COR-L47 (cell line): ENCODE data around the gene ARSA.
"Not testable (repeated sequence)": the region's sequence is repeated elsewhere in the genome, so short reads cannot be mapped to it uniquely, and the experiment has no call there.

Source experiments
- DNase-seq: peaks from one replicate; lab custom pipeline; 2025; lab: John Stamatoyannopoulos, UW

The ARSA gene

DNA sequence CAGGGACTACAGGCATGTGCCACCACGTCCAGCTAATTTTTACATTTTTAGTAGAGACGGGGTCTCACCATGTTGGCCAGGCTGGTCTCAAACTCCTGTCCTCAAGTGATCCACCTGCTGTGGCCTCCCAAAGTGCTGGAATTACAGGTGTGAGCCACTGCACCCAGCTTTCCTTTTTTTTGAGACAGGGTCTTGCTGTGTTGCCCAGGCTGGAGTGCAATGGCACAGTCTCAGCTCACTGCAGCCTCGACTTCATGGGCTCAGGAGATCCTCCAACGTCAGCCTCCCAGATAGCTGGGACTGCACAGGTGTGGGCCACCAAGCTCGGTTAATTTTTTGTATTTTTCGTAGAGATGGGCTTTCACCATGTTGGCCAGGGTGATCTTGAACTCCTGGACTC, 26.7 kb upstream of the ARSA start:
- not testable (repeated sequence) for DNase-seq

DNA sequence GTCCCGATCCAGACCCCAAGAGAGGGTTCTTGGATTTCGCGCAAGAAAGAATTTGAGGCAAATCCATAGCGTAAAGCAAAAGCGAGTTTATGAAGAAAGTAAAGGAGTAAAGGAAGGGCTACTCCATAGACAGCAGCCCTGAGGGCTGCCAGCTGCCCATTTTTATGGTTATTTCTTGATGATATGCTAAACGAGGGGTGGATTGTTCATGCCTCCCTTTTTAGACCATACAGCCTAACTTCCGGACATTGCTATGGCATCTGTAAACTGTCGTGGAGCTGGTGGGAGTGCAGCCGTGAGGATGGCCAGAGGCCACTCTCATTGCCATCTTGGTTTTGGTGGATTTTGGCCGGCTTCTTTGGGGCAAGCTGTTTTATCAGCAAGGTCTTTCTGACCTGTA, 25.3 kb upstream of the ARSA start:
- no peak for DNase-seq

DNA sequence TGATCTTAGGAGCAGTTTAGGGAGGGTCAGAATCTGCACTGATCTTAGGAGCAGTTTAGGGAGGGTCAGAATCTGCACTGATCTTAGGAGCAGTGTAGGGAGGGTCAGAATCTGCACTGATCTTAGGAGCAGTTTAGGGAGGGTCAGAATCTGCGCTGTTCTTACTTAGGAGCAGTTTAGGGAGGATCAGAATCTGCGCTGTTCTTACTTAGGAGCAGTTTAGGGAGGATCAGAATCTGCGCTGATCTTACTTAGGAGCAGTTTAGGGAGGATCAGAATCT, 15.8 kb upstream of the ARSA start:
- not testable (repeated sequence) for DNase-seq

- DNase-seq: not testable (repeated sequence)
Observed at GRCh38 chr22:50643021-50643820, 15.3 kb upstream of the ARSA start.

DNA sequence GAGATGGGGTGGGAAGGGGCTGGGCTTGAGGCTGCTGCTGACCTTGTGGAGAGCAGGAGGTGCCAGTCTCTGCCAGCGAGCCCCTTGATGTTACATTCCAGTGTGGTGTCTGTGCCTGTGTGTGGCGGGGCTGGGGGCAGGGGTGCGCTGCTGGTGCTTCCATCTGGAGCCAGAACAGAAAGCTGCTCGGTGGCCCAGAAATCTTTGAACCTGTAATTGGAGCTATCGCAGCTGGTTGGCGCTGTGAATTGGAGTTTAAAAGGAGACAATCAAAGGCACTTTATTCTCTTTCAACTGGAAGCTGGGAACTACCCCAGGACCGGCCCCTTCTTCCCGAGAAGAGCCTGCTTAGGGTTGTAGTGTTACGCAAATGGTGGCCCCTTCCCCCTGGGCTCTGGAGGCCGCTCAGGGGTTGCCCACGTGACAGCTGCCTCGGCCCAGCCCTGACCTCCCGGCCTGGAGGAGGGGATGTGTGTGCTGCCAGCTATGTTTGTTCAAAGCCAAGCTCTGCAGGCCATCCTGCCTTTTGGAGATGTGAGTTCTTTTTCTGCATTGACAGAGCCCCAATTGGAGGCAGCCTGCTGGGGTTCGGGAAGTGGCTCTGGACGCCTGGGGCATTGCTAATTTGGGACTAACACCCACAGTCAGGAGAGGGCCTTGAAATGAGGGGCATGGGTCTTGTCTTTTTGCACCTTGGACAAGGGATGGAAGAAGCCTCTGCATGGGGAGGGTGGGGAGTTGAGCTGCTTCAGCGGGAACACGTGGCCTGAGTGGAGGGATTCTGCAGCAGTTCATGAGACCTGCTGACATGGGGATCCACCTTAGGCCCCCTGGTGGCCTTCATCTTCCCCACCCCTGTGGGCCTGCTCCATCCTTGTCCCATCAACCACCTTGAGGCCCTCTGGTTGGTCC, 14.0 kb upstream of the ARSA start:
- no peak for DNase-seq

DNA sequence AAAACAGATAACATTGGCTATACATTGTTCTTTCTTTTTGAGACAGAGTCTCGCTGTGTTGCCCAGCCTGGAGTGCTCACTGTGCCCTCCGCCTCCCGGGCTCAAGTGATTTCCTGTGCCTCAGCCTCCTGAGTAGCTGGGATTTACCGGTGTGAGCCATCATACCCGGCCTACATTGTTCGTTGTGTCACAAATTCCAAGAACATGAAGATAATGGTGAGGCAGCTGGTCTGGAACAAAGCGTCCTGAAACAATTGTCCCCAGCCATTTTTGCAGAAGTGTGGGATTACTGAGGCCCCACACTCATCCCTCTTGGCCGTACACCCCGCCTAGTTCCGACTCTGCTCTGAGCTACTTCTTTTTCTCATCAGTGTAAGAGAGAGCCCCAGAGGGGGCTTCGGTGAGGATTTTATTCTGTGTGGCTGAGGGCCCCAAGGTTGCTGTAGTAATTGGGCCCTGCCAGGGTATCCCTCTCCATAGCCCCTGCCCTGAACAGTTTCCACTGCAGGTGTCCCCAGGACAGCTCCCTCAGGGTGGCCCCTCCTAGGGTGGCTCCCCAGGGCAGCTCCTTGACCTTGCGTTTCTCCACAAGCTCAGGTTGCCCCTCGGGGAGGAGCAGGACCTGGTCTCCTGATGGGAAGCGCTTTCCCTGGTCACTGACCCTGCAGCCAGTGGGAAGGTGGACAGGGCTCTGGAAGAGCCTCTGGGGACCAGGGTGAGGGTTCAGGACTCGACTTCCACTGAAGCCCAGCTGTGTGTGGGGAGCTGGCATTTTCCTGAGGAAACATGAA, 13.1 kb upstream of the ARSA start:
- no peak for DNase-seq

GRCh38 chr22:50640296-50640695, 12.3 kb upstream of the ARSA start:
- not testable (repeated sequence) for DNase-seq

DNA sequence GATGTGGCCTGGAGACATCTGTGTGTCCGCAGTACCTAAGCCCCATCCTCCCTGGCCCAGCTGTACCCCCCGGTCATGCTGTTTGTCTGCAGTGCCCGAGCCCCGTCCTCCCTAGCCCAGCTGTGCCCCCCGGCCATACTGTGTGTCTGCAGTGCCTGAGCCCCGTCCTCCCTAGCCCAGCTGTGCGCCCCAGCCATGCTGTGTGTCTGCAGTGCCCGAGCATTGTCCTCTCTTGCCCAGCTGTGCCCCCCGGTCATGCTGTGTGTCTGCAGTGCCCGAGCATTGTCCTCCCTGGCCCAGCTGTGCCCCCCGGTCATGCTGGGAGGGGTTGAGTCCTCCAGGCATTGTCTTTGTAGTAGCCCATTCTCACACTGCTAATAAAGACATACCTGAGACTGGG, 7.6 kb upstream of the ARSA start:
- no peak for DNase-seq

- DNase-seq: no peak
Observed at GRCh38 chr22:50633771-50634170, 5.8 kb upstream of the ARSA start.

GRCh38 chr22:50633086-50633485, 5.1 kb upstream of the ARSA start:
- DNase-seq: no peak

DNA sequence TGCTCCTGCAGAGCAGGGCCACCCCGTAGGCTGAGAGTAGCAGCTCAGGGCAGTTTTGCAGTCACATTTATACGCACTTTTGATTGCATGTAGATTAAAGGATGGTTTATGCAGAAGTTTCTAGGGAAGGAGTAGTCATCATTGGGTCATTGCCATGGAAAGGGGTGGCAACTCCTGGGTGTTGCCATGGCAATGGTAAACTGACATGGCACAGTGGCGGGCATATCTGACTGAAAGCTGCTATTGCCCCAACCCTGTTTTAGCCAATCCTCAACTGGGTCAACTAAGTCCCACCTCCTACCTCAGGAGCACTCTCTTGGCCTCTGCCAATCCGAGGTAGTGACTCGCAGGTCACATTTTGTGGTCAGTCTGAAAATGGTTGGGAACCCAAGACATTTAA, 2.4 kb upstream of the ARSA start:
- DNase-seq: no peak

DNA sequence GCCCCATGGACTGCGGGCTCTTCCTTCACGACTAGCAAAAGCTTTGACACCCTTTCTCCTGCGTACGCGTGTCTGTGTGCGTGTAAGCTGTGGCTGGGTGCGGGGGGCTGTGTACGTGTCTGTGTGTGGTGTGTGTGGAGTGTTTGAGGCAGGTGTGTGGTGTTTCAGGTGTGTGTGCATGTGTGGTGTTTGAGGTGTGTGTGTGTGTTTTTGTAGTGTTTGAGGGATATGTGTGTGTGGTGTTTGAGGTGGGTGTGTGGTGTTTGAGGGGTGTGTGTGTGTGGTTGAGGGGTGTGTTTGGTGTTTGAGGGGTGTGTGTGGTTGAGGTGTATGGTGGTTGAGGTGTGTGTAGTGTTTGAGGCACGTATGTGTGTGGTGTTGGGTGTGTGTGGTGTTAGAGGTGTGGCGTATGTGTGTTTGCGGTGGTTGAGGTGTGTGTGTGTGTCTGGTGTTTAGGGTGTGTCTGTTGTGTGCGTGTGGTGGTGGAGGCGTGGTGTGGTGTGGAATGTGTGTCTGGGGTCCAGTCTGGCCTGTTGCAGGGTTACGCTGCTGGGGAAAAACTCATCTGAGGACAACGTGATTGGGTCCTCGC, 687 bp upstream of the ARSA start:
- DNase-seq: no peak

DNA sequence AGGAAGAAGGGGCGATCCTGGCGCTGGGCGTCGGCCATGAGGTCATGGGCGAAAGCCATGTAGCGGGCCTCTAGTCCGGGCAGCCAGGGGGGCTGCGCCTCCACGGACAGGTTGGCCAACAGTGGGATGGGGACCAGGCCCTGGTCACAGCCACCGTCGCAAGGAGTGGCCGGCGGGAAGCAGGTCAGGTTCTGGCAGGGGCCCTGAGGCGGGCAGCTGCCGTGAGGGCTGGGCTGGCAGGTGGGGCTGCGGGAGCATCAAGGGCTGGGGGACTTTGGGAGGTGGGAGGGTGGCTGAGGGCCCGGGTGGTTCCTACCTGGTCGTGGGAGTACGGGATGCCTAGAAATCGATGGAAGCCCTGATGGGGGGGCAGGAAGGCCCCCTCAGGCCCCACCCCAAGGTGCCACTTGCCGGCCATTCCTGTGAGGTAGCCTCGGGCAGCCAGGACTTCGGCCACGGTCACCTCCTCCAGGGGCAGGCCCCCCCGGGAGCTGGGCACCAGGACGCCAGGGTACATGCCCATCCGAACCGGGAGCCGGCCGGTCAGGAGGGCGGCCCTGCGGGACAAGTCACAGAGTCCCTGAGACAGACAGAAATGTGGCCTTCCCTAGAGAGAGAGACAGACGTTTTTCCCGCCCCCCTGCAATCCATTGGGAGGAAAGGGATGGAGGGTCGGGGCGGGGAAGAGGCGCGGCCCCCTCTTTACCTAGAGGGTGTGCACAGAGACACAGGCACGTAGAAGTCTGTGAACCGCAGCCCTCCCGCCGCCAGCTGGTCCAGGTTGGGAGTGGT, 906 bp downstream of the ARSA start:
- DNase-seq: no peak

DNA sequence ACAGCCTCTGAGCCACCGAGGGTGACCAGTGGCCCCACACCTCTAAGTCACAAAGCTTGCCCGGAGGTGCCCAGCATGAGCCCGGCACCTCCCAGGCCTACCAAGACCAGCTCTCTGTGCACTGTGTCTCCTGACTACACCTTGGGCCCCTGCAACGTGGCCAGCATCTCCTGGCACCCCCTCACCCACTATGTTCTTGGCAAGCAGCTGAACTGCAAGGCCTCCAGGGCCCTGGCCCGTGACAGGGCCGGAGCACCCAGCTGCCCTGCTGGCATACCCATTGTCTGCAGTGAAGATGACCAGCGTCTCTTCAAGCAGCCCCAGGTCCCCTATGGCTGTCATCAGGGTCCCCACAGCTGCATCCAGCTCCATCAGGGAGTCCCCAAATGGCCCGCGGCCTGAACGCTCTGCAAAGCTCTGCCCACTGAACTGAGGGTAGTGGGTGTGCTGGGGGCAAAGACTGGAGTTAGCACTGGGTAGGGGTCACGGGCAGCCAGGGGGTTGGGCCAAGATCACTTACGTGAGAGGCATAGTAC, 1.6 kb downstream of the ARSA start:
- DNase-seq: no peak

DNA sequence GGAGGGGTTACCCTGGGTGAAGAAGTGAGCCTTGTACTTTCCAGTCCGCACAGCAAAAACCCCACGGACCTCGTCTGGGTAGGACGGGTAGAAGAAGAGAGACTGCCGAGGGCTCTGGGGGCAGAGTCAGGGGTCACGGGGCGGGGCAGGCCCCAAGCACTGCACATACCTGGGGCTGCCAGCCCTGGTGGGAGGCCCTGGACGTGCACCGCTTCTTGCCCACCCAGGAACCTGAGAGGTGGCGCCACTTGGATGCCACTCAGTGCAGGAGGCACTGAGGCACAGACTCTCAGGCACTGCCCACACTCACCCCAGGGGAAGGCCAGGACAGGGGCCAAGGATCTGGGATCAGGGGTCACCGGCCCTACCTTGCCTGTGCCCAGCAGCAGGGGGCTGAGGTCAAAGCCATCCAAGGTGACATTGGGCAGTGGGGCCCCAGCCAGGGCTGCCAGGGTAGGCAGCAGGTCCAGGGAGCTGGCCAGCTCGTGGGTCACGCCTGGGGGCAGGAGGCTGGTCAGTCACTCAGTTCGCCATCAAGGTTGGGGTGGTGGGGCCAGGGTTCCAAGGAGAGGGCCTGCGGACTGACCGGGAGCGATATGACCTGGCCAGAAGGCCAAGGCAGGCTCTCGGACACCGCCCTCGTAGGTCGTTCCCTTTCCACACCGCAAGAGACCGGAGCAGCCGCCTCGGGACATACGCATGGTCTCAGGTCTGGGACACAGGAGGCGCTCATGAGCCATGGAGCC, 2.2 kb downstream of the ARSA start:
- no peak for DNase-seq

GRCh38 chr22:50625131-50625567, 2.8 kb downstream of the ARSA start:
- no peak for DNase-seq

DNA sequence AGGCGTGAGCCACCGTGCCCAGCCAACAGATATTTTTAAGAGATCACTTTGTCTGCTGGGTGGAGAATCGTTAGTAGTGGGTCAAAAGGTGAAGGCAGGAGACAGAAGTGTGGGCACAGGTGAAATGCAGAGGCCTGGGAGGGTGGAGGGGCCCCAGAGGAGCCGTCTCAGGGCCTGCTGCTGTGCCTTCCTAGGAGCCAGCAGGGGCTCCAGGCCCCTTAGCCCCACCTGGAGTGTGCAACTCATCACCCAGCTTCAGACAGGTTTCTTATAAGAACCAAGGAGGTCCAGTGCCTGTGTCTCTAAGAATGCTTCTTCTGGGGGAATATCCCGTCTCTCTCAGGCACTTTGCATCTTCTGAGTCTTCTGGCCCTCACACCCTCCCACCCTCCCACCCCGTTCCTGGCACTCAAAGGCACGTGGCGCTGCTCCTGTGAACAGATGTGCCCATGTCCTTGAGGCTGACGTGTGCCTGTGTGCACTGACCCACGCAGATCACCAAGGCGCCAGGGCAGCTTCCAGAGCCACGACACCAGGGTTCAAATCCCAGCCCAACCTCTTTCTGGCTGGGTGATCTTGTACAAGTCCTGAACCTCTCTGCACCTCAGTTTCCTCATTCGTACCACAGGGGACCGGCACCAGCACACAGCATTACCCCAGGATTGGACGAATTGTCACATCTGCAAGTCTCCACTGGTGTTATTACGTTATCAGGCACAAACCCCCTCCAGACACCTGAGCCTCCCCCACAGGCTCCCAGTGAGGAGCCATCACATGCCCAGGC, 3.4 kb downstream of the ARSA start:
- no peak for DNase-seq

DNA sequence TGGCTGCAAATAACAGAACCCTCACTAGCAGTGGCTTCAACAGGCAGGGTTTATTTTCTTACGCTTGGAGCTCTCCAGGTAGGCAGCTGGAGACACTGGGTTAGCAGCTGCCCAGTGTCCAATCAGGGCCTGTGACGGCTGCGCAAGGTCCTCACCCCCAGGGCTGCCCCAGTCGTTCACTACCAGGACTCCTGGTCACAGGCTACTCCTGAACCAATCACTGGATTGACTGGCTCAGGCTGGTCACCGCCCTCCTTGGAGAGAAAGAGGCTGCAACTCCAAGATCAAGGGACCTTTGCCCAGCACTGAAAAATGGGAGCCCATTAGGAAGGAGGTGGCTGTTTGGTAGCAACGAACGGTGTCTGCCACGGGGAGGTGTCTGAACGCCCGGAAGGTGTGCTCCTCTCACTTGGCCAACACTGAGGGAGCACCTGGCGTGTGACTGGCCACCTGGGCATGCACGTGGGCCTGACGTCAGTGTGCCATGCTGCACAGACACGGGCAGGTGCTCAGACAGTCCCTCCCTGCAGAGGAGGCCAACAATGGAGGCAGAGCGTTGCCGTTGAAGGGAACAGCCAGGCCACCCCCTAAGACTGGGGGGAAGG, 5.1 kb downstream of the ARSA start:
- peak; percentile 92 for DNase-seq
